ENCODE measurements around the gene VAMP5. TPM values are rescaled to one million over a fixed set of nuclear protein-coding genes. Genes with fewer than 3 reads are reported as not detected.
A peak's percentile ranks its signal among the peaks of the same experiment; 100 is the strongest.

Gene VAMP5
- total RNA-seq, 1 donor from 2014 or later: not detected

GRCh38 chr2:85585781-85586105, 1.5 kb downstream of the VAMP5 start:
- no peak overlapping the region for H3K4me3 ChIP-seq
- Mint-ChIP-seq H3K9me3 (no peaks in the 10 kb centered on the region), H3K4me1 (peaks cover 40% of the 10 kb centered on the region), H3K4me3 (no peak overlapping the region), H3K36me3 (peaks cover 2% of the 10 kb centered on the region), H3K27me3 (ENCODE audit: insufficient read depth, low read depth) (no peaks in the 10 kb centered on the region), H3K27ac (peak overlapping the region; percentile 22)
- DNase-seq (ENCODE audit: low spot score): no peak
- no peaks in the 10 kb centered on the region for H3K4me1 ChIP-seq
- H3K36me3 ChIP-seq: no peaks in the 10 kb centered on the region
- H3K9me3 ChIP-seq (ENCODE audit: low read depth): no peaks in the 10 kb centered on the region
- H2AFZ ChIP-seq (replicated peaks): no peak overlapping the region
- no peak for TF ChIP-seq CTCF (IDR thresholded peaks at IDR 0.05)
- no peak for TF ChIP-seq EZH2phosphoT487 (IDR thresholded peaks at IDR 0.05)
- no peak for TF ChIP-seq EZH2 (IDR thresholded peaks at IDR 0.05)
- no peaks in the 10 kb centered on the region for H4K20me1 ChIP-seq (ENCODE audit: low read depth)
- H3K4me2 ChIP-seq: no peak overlapping the region
- no peaks in the 10 kb centered on the region for H3K79me2 ChIP-seq (ENCODE audit: low read depth)
- no peaks in the 10 kb centered on the region for H3F3A ChIP-seq (ENCODE audit: low read depth)
- peaks cover 98% of the 10 kb centered on the region for H3K27me3 ChIP-seq
- no peak overlapping the region for H3K27ac ChIP-seq
- no peak overlapping the region for H3K9ac ChIP-seq

DNA sequence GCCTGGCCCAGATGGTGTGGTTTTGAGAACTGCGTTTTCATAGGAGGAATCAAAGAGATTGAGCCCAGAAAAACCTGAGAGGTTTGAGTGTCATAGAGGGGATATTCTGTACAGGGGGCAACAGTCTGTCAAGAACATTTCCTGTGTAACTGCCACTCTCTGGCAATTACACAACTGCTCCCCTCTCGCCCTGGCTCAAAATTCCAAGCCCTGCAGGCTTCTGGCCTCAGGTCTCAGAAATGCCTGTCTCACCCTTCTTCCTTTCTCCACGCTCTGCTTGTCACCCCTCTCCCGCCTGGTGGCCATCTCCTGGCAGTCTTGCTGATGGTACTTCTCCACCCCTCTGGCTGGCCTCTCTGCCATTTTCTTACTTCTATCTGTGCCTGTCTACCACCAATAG, 4.0 kb downstream of the VAMP5 start:
- Mint-ChIP-seq H3K4me3 (no peak overlapping the region), H3K9me3 (no peaks in the 10 kb centered on the region), H3K27ac (peak overlapping the region; percentile 21), H3K36me3 (no peaks in the 10 kb centered on the region), H3K4me1 (peaks cover 35% of the 10 kb centered on the region), H3K27me3 (ENCODE audit: insufficient read depth, low read depth) (no peaks in the 10 kb centered on the region)
- Histone ChIP-seq H3K27me3 (peaks cover 73% of the 10 kb centered on the region), H3K79me2 (ENCODE audit: low read depth) (no peaks in the 10 kb centered on the region), H3K9ac (no peak overlapping the region), H3K4me2 (no peak overlapping the region), H3K4me1 (no peaks in the 10 kb centered on the region), H3K4me3 (no peak overlapping the region), H4K20me1 (ENCODE audit: low read depth) (no peaks in the 10 kb centered on the region), H3K9me3 (ENCODE audit: low read depth) (no peaks in the 10 kb centered on the region), H3F3A (ENCODE audit: low read depth) (no peaks in the 10 kb centered on the region), H3K36me3 (no peaks in the 10 kb centered on the region), H3K27ac (no peak overlapping the region), H2AFZ (replicated peaks) (no peak overlapping the region)
- TF ChIP-seq EZH2phosphoT487 (IDR thresholded peaks at IDR 0.05): no peak
- TF ChIP-seq EZH2 (IDR thresholded peaks at IDR 0.05): no peak
- no peak for TF ChIP-seq CTCF (IDR thresholded peaks at IDR 0.05)
- no peak for DNase-seq (ENCODE audit: low spot score)

DNA sequence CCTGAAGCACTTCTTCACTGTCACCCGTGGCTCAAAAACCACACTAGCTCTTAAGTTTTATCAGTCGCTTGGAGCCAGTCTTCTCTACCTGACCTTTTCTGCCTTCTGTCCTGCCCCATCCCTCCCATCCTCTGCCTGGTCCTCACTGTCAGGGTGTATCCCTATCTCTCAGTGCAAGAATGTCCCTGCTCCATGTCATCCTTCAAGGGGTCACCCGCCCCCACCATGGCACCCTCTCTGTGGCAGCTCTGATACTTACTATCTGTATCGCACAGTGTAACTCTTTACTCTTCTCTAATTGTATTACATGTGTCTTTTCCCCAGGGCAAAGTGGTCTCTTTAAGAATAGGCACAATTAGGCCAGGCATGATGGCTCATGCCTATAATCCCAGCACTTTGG, 4.4 kb downstream of the VAMP5 start:
- Mint-ChIP-seq H3K4me1 (peaks cover 35% of the 10 kb centered on the region), H3K9me3 (no peaks in the 10 kb centered on the region), H3K36me3 (no peaks in the 10 kb centered on the region), H3K4me3 (no peak overlapping the region), H3K27ac (peak overlapping the region; percentile 21), H3K27me3 (ENCODE audit: insufficient read depth, low read depth) (no peaks in the 10 kb centered on the region)
- DNase-seq (ENCODE audit: low spot score): no peak
- Histone ChIP-seq H2AFZ (replicated peaks) (no peak overlapping the region), H3K27me3 (peaks cover 69% of the 10 kb centered on the region), H3K79me2 (ENCODE audit: low read depth) (no peaks in the 10 kb centered on the region), H3F3A (ENCODE audit: low read depth) (no peaks in the 10 kb centered on the region), H4K20me1 (ENCODE audit: low read depth) (no peaks in the 10 kb centered on the region), H3K4me2 (no peak overlapping the region), H3K36me3 (no peaks in the 10 kb centered on the region), H3K4me1 (no peaks in the 10 kb centered on the region), H3K9me3 (ENCODE audit: low read depth) (no peaks in the 10 kb centered on the region), H3K27ac (no peak overlapping the region), H3K4me3 (no peak overlapping the region), H3K9ac (no peak overlapping the region)
- no peak for TF ChIP-seq EZH2 (IDR thresholded peaks at IDR 0.05)

DNA sequence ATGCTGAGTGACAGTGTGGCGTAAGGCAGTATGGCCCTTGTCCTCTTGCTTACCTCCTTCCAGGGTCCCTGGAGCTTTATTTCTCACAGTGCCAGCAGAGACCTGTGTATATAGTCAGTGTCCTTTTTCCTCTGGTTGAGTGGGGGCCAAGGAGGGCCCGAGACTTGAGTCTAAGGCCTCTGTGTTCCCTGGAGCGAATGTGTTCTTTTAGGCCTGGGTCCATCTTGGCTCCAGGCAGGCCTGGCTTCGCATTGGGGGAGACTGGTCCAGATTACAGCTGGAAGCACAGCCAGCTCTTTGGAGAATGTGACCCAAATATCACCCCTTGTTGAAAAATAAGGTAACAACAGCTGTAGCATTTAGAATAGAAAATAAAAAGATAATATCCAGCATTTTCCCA, 5.0 kb downstream of the VAMP5 start:
- no peak overlapping the region for H2AFZ ChIP-seq (replicated peaks)
- H3K27ac Mint-ChIP-seq: no peak overlapping the region
- H3K9ac ChIP-seq: no peak overlapping the region
- no peaks in the 10 kb centered on the region for H3K9me3 Mint-ChIP-seq
- no peaks in the 10 kb centered on the region for H3K27me3 Mint-ChIP-seq (ENCODE audit: insufficient read depth, low read depth)
- no peaks in the 10 kb centered on the region for H3K36me3 Mint-ChIP-seq
- no peaks in the 10 kb centered on the region for H3K79me2 ChIP-seq (ENCODE audit: low read depth)
- no peak for DNase-seq (ENCODE audit: low spot score)
- H4K20me1 ChIP-seq (ENCODE audit: low read depth): no peaks in the 10 kb centered on the region
- TF ChIP-seq EZH2 (IDR thresholded peaks at IDR 0.05): no peak
- no peak for TF ChIP-seq CTCF (IDR thresholded peaks at IDR 0.05)
- no peak for TF ChIP-seq EZH2phosphoT487 (IDR thresholded peaks at IDR 0.05)
- peaks cover 38% of the 10 kb centered on the region for H3K4me1 Mint-ChIP-seq
- no peak overlapping the region for H3K27ac ChIP-seq
- no peaks in the 10 kb centered on the region for H3K4me1 ChIP-seq
- H3K4me3 Mint-ChIP-seq: no peak overlapping the region
- peaks cover 63% of the 10 kb centered on the region for H3K27me3 ChIP-seq
- H3K4me2 ChIP-seq: no peak overlapping the region
- H3F3A ChIP-seq (ENCODE audit: low read depth): no peaks in the 10 kb centered on the region
- no peaks in the 10 kb centered on the region for H3K36me3 ChIP-seq
- no peak overlapping the region for H3K4me3 ChIP-seq
- H3K9me3 ChIP-seq (ENCODE audit: low read depth): no peaks in the 10 kb centered on the region
